Breast epithelium (tissue), 4 donors: ENCODE results near the gene B4GALNT1. TPM values are rescaled to one million over a fixed set of nuclear protein-coding genes. Genes with fewer than 3 reads are reported as not detected.
"Not testable (repeated sequence)": the region's sequence is repeated elsewhere in the genome, so short reads cannot be mapped to it uniquely, and the experiment has no call there.

Experiments
- DNase-seq, 2 donors: peaks; one replicate each; pipeline ENCODE4 v3.0.0-alpha.2; 2019; ENCODE audit warnings: low spot score in 2 of 2
- H3K27ac ChIP-seq, 2 donors: fragments of 200-600 bp; sonication (generic) in 1 of 2; one replicate each; pipeline ENCODE4 v1.5.1; 2016 to 2019; ENCODE audit warnings: mild to moderate bottlenecking in 1 of 2
- H3K27me3 ChIP-seq, 2 donors: fragments of 200-600 bp; sonication (generic) in 1 of 2; one replicate each; pipeline versions ENCODE4 v1.5.1 to v1.6.0; 2017 to 2019; ENCODE audit warnings: control low read depth in 1 of 2, mild to moderate bottlenecking in 1 of 2
- H3K36me3 ChIP-seq: fragments of 200-600 bp; one replicate; pipeline ENCODE4 v1.5.1; 2019
- H3K4me1 ChIP-seq, 2 donors: fragments of 200-600 bp; sonication (generic); one replicate each; pipeline ENCODE4 v1.5.1; 2016 to 2019; ENCODE audit warnings: control low read depth in 1 of 2
- H3K4me3 ChIP-seq, 3 donors: fragments of 200-600 bp; sonication (generic); 1 replicate in 2 of 3; 2 replicates in 1 of 3; pipeline ENCODE4 v1.5.1; 2016 to 2019; ENCODE audit warnings: mild to moderate bottlenecking in 3 of 3, moderate library complexity in 2 of 3
- H3K9me3 ChIP-seq, 2 donors: fragments of 200-600 bp; sonication (generic) in 1 of 2; one replicate each; pipeline ENCODE4 v1.5.1; 2016 to 2019; ENCODE audit warnings: control low read depth in 1 of 2
- CTCF ChIP-seq, 3 donors: fragments of 450-650 bp; IDR thresholded peaks; one replicate each; pipeline ENCODE4 v1.5.1; 2016 to 2017; ENCODE audit warnings: antibody characterized with exemption in 3 of 3, mild to moderate bottlenecking in 3 of 3, moderate library complexity in 3 of 3
- POLR2A ChIP-seq: fragments of 450-650 bp; IDR thresholded peaks from one replicate; pipeline ENCODE4 v1.6.1; 2016; ENCODE audit warnings: antibody characterized with exemption, mild to moderate bottlenecking, moderate library complexity
- POLR2AphosphoS5 ChIP-seq, 3 donors: sonication (generic); formaldehyde crosslinking; IDR thresholded peaks; one replicate each; pipeline ENCODE4 v1.6.1; 2017; ENCODE audit warnings: antibody characterized with exemption in 3 of 3
- intact Hi-C: fragments of 100-400 bp; cut with DNase I; formaldehyde crosslinking; loops from one replicate; pipeline ENCODE4 v1.15.1; 2023; ENCODE audit warnings: low total_unique reads
- total RNA-seq, 3 donors: library from RNA; depleted of rRNA; stranded (reverse); fragments of >200 nt; gene quantifications; one replicate each; pipeline ENCODE4 v1.1.0, GENCODE V29; 2016

The B4GALNT1 gene
- total RNA-seq, 3 donors from 2014 or later: 1.1 to 2.6 (median 1.2) TPM

GRCh38 chr12:57591782-57592325 is 41.1 kb downstream of the B4GALNT1 start:
- Histone ChIP-seq H3K9me3 (no peaks in the 10 kb centered on the region), H3K4me3 (peak overlapping the region; percentile 75 to 99 (median 96)), H3K27me3 (no peaks in the 10 kb centered on the region), H3K36me3 (no peaks in the 10 kb centered on the region), H3K27ac (peak overlapping the region; percentile 82 to 87), H3K4me1 (peaks cover 0 to 10% of the 10 kb centered on the region in 2 donors)
- TF ChIP-seq POLR2AphosphoS5 (IDR thresholded peaks at IDR 0.05) (no peak), CTCF (IDR thresholded peaks at IDR 0.05) (no peak), POLR2A (no peak)
- intact Hi-C loops: no loop called here
- no peak for DNase-seq

- peak; percentile 85 to 88 for DNase-seq
- Histone ChIP-seq H3K36me3 (no peaks in the 10 kb centered on the region), H3K4me3 (peak within 1 kb of the TSS; percentile 75 to 99 (median 96)), H3K27me3 (no peaks in the 10 kb centered on the region), H3K9me3 (no peaks in the 10 kb centered on the region), H3K4me1 (peaks cover 0 to 10% of the 10 kb centered on the region in 2 donors), H3K27ac (peak within 1 kb of the TSS; percentile 82 to 87)
- intact Hi-C loops: no loop called here
- TF ChIP-seq POLR2AphosphoS5 (IDR thresholded peaks at IDR 0.05) (peak in 2 of 3 donors; percentile 44 to 58), POLR2A (peak; percentile 27), CTCF (IDR thresholded peaks at IDR 0.05) (no peak)
Measured at GRCh38 chr12:57590864-57591781, 41.9 kb downstream of the B4GALNT1 start, which contains the start of gene PIP4K2C. TSS of gene PIP4K2C (plus strand) at chr12:57591192. CDS start at chr12:57591290, 98 bp downstream.

GRCh38 chr12:57590479-57590863 is 42.5 kb downstream of the B4GALNT1 start:
- intact Hi-C loops: no loop called here
- no peaks in the 10 kb centered on the region for H3K36me3 ChIP-seq
- no peak for DNase-seq
- H3K4me3 ChIP-seq: peak overlapping the region; percentile 75 to 99 (median 96)
- H3K27me3 ChIP-seq: no peaks in the 10 kb centered on the region
- H3K9me3 ChIP-seq: no peaks in the 10 kb centered on the region
- TF ChIP-seq CTCF (IDR thresholded peaks at IDR 0.05): no peak
- TF ChIP-seq POLR2AphosphoS5 (IDR thresholded peaks at IDR 0.05): no peak
- TF ChIP-seq POLR2A: no peak
- peak overlapping the region; percentile 82 to 87 for H3K27ac ChIP-seq
- H3K4me1 ChIP-seq: peaks cover 0 to 10% of the 10 kb centered on the region in 2 donors

GRCh38 chr12:57588951-57589610 is 43.9 kb downstream of the B4GALNT1 start:
- H3K9me3 ChIP-seq, DNase-seq, H3K36me3 ChIP-seq, intact Hi-C loops, H3K4me3 ChIP-seq, H3K27ac ChIP-seq, H3K27me3 ChIP-seq: not testable (repeated sequence)
- peaks cover 0 to 10% of the 10 kb centered on the region in 2 donors for H3K4me1 ChIP-seq

- Histone ChIP-seq H3K9me3 (no peaks in the 10 kb centered on the region), H3K4me1 (peaks cover 0 to 8% of the 10 kb centered on the region in 2 donors), H3K36me3 (no peaks in the 10 kb centered on the region), H3K27me3 (no peaks in the 10 kb centered on the region), H3K4me3 (no peak overlapping the region), H3K27ac (no peak overlapping the region)
- TF ChIP-seq CTCF (IDR thresholded peaks at IDR 0.05) (no peak), POLR2A (no peak), POLR2AphosphoS5 (IDR thresholded peaks at IDR 0.05) (no peak)
- intact Hi-C loops: no loop called here
- DNase-seq: no peak
Measured at GRCh38 chr12:57586832-57587429, 46.1 kb downstream of the B4GALNT1 start.
